IgD-negative memory B cell (primary cell): ENCODE data around the gene UVRAG. TPM values are rescaled to one million over a fixed set of nuclear protein-coding genes. Genes with fewer than 3 reads are reported as not detected.
"Not testable (repeated sequence)": the region's sequence is repeated elsewhere in the genome, so short reads cannot be mapped to it uniquely, and the experiment has no call there.

ENCODE experiments used
- H3K27ac Mint-ChIP-seq, 3 donors: one replicate each; pipeline ENCODE4 v1.8.0; 2020 to 2022; ENCODE audit warnings: mild to moderate bottlenecking in 3 of 3, mixed read lengths in 3 of 3, moderate library complexity in 1 of 3
- H3K27me3 Mint-ChIP-seq: one replicate; pipeline ENCODE4 v1.8.0; 2021; ENCODE audit warnings: mixed read lengths
- H3K36me3 Mint-ChIP-seq: one replicate; pipeline ENCODE4 v1.8.0; 2020; ENCODE audit warnings: mild to moderate bottlenecking, mixed read lengths
- H3K4me1 Mint-ChIP-seq, 3 donors: one replicate each; pipeline ENCODE4 v1.8.0; 2020 to 2022; ENCODE audit warnings: mixed read lengths in 3 of 3, mild to moderate bottlenecking in 1 of 3
- H3K4me3 Mint-ChIP-seq, 4 donors: one replicate each; pipeline ENCODE4 v1.8.0; 2020 to 2022; ENCODE audit warnings: mild to moderate bottlenecking in 4 of 4, mixed read lengths in 4 of 4, moderate library complexity in 3 of 4
- H3K9me3 Mint-ChIP-seq, 3 donors: one replicate each; pipeline ENCODE4 v1.8.0; 2020 to 2021; ENCODE audit warnings: mixed read lengths in 3 of 3, mild to moderate bottlenecking in 1 of 3
- polyA plus RNA-seq: library from polyadenylated mRNA; unstranded; fragments of 300-500 nt; fragmentation: Illumina TruSeq; gene quantifications from one replicate; pipeline ENCODE4 v1.2.3, GENCODE V29; 2021

UVRAG gene
- polyA plus RNA-seq, 1 donor from 2014 or later = 79.9 TPM

- peaks cover 20% of the 10 kb centered on the region for H3K36me3 Mint-ChIP-seq
- H3K27ac Mint-ChIP-seq = peak overlapping the region in 2 of 3 donors; percentile 37 to 52
- H3K27me3 Mint-ChIP-seq = no peaks in the 10 kb centered on the region
- H3K4me1 Mint-ChIP-seq = peaks cover 0 to 5% (median 1%) of the 10 kb centered on the region in 3 donors
- no peak overlapping the region for H3K4me3 Mint-ChIP-seq
- H3K9me3 Mint-ChIP-seq = peaks cover 0 to 6% (median 5%) of the 10 kb centered on the region in 3 donors
These were observed 226.2 kb downstream of the UVRAG start for GRCh38 chr11:76041208-76041607.

GRCh38 chr11:76044750-76045320, 229.8 kb downstream of the UVRAG start:
- H3K27ac Mint-ChIP-seq = peak overlapping the region in 1 of 3 donors; percentile 56
- H3K4me1 Mint-ChIP-seq = peaks cover 0 to 5% (median 4%) of the 10 kb centered on the region in 3 donors
- peaks cover 40% of the 10 kb centered on the region for H3K36me3 Mint-ChIP-seq
- H3K27me3 Mint-ChIP-seq = no peaks in the 10 kb centered on the region
- H3K9me3 Mint-ChIP-seq = peaks cover 8 to 41% (median 8%) of the 10 kb centered on the region in 3 donors
- peak overlapping the region in 1 of 4 donors; percentile 52 for H3K4me3 Mint-ChIP-seq

- peaks cover 6 to 43% (median 8%) of the 10 kb centered on the region in 3 donors for H3K9me3 Mint-ChIP-seq
- H3K27ac Mint-ChIP-seq = no peak overlapping the region
- H3K27me3 Mint-ChIP-seq = no peaks in the 10 kb centered on the region
- H3K4me1 Mint-ChIP-seq = peaks cover 0 to 8% (median 1%) of the 10 kb centered on the region in 3 donors
- peak overlapping the region in 1 of 4 donors; percentile 17 for H3K4me3 Mint-ChIP-seq
- H3K36me3 Mint-ChIP-seq = peaks cover 43% of the 10 kb centered on the region
These were observed 232.2 kb downstream of the UVRAG start for GRCh38 chr11:76047231-76047630.

- Mint-ChIP-seq H3K27ac (peak overlapping the region in 1 of 3 donors; percentile 53), H3K36me3 (peaks cover 43% of the 10 kb centered on the region), H3K4me3 (peak overlapping the region in 1 of 4 donors; percentile 12), H3K9me3 (peaks cover 6 to 43% (median 8%) of the 10 kb centered on the region in 3 donors), H3K4me1 (peaks cover 0 to 10% (median 6%) of the 10 kb centered on the region in 3 donors), H3K27me3 (no peaks in the 10 kb centered on the region)
These were observed 232.8 kb downstream of the UVRAG start for GRCh38 chr11:76047766-76048165.

- H3K27me3 Mint-ChIP-seq = no peaks in the 10 kb centered on the region
- H3K4me1 Mint-ChIP-seq = peaks cover 0 to 12% (median 6%) of the 10 kb centered on the region in 3 donors
- H3K4me3 Mint-ChIP-seq = peak overlapping the region in 1 of 4 donors; percentile 49
- H3K9me3 Mint-ChIP-seq = peaks cover 6 to 43% (median 8%) of the 10 kb centered on the region in 3 donors
- peak overlapping the region in 1 of 3 donors; percentile 52 for H3K27ac Mint-ChIP-seq
- H3K36me3 Mint-ChIP-seq = peaks cover 41% of the 10 kb centered on the region
These were observed 233.8 kb downstream of the UVRAG start for GRCh38 chr11:76048763-76049162.

GRCh38 chr11:76049511-76049910, 234.5 kb downstream of the UVRAG start:
- H3K9me3 Mint-ChIP-seq = peaks cover 6 to 43% (median 8%) of the 10 kb centered on the region in 3 donors
- H3K27me3 Mint-ChIP-seq = no peaks in the 10 kb centered on the region
- H3K36me3 Mint-ChIP-seq = peaks cover 38% of the 10 kb centered on the region
- no peak overlapping the region for H3K4me3 Mint-ChIP-seq
- H3K27ac Mint-ChIP-seq = no peak overlapping the region
- peaks cover 6 to 16% (median 8%) of the 10 kb centered on the region in 3 donors for H3K4me1 Mint-ChIP-seq

GRCh38 chr11:76051937-76052336, 236.9 kb downstream of the UVRAG start:
- Mint-ChIP-seq H3K9me3 (peaks cover 4 to 32% (median 8%) of the 10 kb centered on the region in 3 donors), H3K4me1 (peaks cover 10 to 21% (median 15%) of the 10 kb centered on the region in 3 donors), H3K4me3 (peak overlapping the region in 1 of 4 donors; percentile 35), H3K36me3 (peaks cover 28% of the 10 kb centered on the region), H3K27ac (peak overlapping the region in 1 of 3 donors; percentile 14), H3K27me3 (no peaks in the 10 kb centered on the region)

GRCh38 chr11:76054330-76054729, 239.3 kb downstream of the UVRAG start:
- Mint-ChIP-seq H3K9me3 (peaks cover 0 to 8% (median 2%) of the 10 kb centered on the region in 3 donors), H3K36me3 (peaks cover 9% of the 10 kb centered on the region), H3K27me3 (no peaks in the 10 kb centered on the region), H3K27ac (no peak overlapping the region), H3K4me1 (peaks cover 13 to 25% (median 17%) of the 10 kb centered on the region in 3 donors), H3K4me3 (no peak overlapping the region)

GRCh38 chr11:76056876-76057275, 241.9 kb downstream of the UVRAG start:
- no peaks in the 10 kb centered on the region for H3K27me3 Mint-ChIP-seq
- H3K9me3 Mint-ChIP-seq = no peaks in the 10 kb centered on the region
- H3K27ac Mint-ChIP-seq = no peak overlapping the region
- peaks cover 16 to 21% (median 17%) of the 10 kb centered on the region in 3 donors for H3K4me1 Mint-ChIP-seq
- no peak overlapping the region for H3K4me3 Mint-ChIP-seq
- peaks cover 4% of the 10 kb centered on the region for H3K36me3 Mint-ChIP-seq

GRCh38 chr11:76060475-76061036, 245.5 kb downstream of the UVRAG start:
- H3K27me3 Mint-ChIP-seq, H3K9me3 Mint-ChIP-seq, H3K4me3 Mint-ChIP-seq, H3K27ac Mint-ChIP-seq, H3K36me3 Mint-ChIP-seq: not testable (repeated sequence)
- peaks cover 7 to 13% (median 8%) of the 10 kb centered on the region in 3 donors for H3K4me1 Mint-ChIP-seq

GRCh38 chr11:76062733-76063132, 247.7 kb downstream of the UVRAG start:
- Mint-ChIP-seq H3K4me3 (no peak overlapping the region), H3K4me1 (peaks cover 0 to 8% (median 5%) of the 10 kb centered on the region in 3 donors), H3K27ac (no peak overlapping the region), H3K27me3 (no peaks in the 10 kb centered on the region), H3K9me3 (no peaks in the 10 kb centered on the region), H3K36me3 (peaks cover 10% of the 10 kb centered on the region)

GRCh38 chr11:76064192-76064591, 249.2 kb downstream of the UVRAG start:
- H3K4me3 Mint-ChIP-seq = no peak overlapping the region
- H3K36me3 Mint-ChIP-seq = peaks cover 10% of the 10 kb centered on the region
- peak overlapping the region in 1 of 3 donors; percentile 74 for H3K27ac Mint-ChIP-seq
- H3K9me3 Mint-ChIP-seq = no peaks in the 10 kb centered on the region
- no peaks in the 10 kb centered on the region for H3K27me3 Mint-ChIP-seq
- H3K4me1 Mint-ChIP-seq = peaks cover 0 to 7% (median 4%) of the 10 kb centered on the region in 3 donors

- H3K9me3 Mint-ChIP-seq = no peaks in the 10 kb centered on the region
- H3K27me3 Mint-ChIP-seq = no peaks in the 10 kb centered on the region
- H3K4me3 Mint-ChIP-seq = no peak overlapping the region
- peaks cover 9 to 21% (median 20%) of the 10 kb centered on the region in 3 donors for H3K4me1 Mint-ChIP-seq
- H3K36me3 Mint-ChIP-seq = peaks cover 21% of the 10 kb centered on the region
- no peak overlapping the region for H3K27ac Mint-ChIP-seq
These were observed 252.1 kb downstream of the UVRAG start for GRCh38 chr11:76067099-76067498.

- Mint-ChIP-seq H3K4me1 (peaks cover 12 to 28% (median 19%) of the 10 kb centered on the region in 3 donors), H3K9me3 (no peaks in the 10 kb centered on the region), H3K27ac (no peak overlapping the region), H3K27me3 (no peaks in the 10 kb centered on the region), H3K4me3 (no peak overlapping the region), H3K36me3 (peaks cover 20% of the 10 kb centered on the region)
These were observed 254.0 kb downstream of the UVRAG start for GRCh38 chr11:76069001-76069400.

- Mint-ChIP-seq H3K27me3 (no peaks in the 10 kb centered on the region), H3K36me3 (peaks cover 29% of the 10 kb centered on the region), H3K4me3 (peak overlapping the region in 1 of 4 donors; percentile 0), H3K4me1 (peaks cover 23 to 44% (median 34%) of the 10 kb centered on the region in 3 donors), H3K9me3 (no peaks in the 10 kb centered on the region), H3K27ac (peak overlapping the region; percentile 0 to 5 (median 1))
These were observed 256.1 kb downstream of the UVRAG start for GRCh38 chr11:76071090-76071489.
